ENCODE results near the gene ARID1B. TPM values are rescaled to one million over a fixed set of nuclear protein-coding genes. Genes with fewer than 3 reads are reported as not detected.
A peak's percentile ranks its signal among the peaks of the same experiment; 100 is the strongest.
"Not testable (repeated sequence)": the region's sequence is repeated elsewhere in the genome, so short reads cannot be mapped to it uniquely, and the experiment has no call there.

ARID1B gene
- total RNA-seq, 1 donor from 2014 or later, result 16.3 TPM

- DNase-seq (ENCODE audit: low read depth) (no peak), FAIRE-seq (no peak)
- no peak for TF ChIP-seq CTCF (IDR thresholded peaks at IDR 0.05; ENCODE audit: insufficient read depth, low read length, severe bottlenecking)
- no peaks in the 10 kb centered on the region for H3K36me3 ChIP-seq (ENCODE audit: control insufficient read depth, insufficient read depth, low read length)
- no peaks in the 10 kb centered on the region for H3K27me3 ChIP-seq (ENCODE audit: control insufficient read depth, insufficient read depth, low read length)
- no peak overlapping the region for H3K4me3 ChIP-seq (ENCODE audit: low read depth, low read length)
Measured at GRCh38 chr6:156982168-156982567, 205.0 kb downstream of the ARID1B start.

DNA sequence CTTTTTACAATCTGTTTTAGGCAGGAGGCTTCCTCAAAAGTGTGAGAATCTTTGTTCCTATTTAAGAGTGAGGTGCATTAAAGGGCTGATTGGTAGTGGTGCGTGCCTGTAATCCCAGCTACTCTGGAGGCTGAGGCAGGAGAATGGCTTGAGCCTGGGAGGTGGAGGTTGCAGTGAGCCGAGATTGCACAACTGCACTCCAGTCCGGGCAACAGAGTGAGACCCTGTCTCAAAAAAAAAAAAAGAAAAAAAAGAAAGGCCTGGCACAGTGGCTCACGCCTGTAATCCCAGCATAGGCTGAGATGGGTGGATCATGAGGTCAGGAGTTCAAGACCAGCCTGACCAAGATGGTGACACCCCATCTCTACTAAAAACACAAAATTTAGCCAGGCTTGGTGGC is 205.7 kb downstream of the ARID1B start:
- H3K4me3 ChIP-seq (ENCODE audit: low read depth, low read length); FAIRE-seq; H3K27me3 ChIP-seq (ENCODE audit: control insufficient read depth, insufficient read depth, low read length); H3K36me3 ChIP-seq (ENCODE audit: control insufficient read depth, insufficient read depth, low read length); DNase-seq (ENCODE audit: low read depth): not testable (repeated sequence)

DNA sequence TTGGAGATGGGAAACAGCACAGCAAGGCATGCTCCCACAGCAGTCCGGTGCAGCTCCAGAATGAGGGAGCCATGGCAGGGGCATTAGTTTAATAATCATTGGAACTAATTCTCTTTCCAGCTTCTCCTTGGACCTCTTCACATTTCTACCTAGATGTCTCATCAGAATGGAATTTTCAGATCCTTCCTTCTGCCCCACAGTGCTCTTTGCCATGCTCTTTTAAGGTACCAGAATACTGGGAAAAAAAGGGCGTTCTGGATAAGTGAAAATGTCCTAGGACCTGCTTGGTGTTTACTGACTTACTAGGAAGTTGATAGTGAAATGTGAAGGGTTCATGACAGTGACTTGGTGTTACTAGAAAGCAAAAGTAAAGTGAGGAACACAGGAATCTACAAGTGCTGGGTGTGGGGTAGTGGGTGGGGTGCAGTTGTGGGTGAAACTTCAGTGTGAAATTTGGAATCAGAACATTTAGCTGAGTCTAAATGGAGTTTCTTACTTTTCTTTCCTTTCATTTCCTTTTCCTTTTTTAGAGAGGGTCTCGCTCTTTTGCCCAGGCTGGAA is 207.1 kb downstream of the ARID1B start:
- DNase-seq (ENCODE audit: low read depth) (peak; percentile 27), FAIRE-seq (no peak)
- no peak for TF ChIP-seq CTCF (IDR thresholded peaks at IDR 0.05; ENCODE audit: insufficient read depth, low read length, severe bottlenecking)
- Histone ChIP-seq H3K36me3 (ENCODE audit: control insufficient read depth, insufficient read depth, low read length) (no peaks in the 10 kb centered on the region), H3K27me3 (ENCODE audit: control insufficient read depth, insufficient read depth, low read length) (no peaks in the 10 kb centered on the region), H3K4me3 (ENCODE audit: low read depth, low read length) (no peak overlapping the region)

- Histone ChIP-seq H3K36me3 (ENCODE audit: control insufficient read depth, insufficient read depth, low read length) (no peaks in the 10 kb centered on the region), H3K4me3 (ENCODE audit: low read depth, low read length) (no peak overlapping the region), H3K27me3 (ENCODE audit: control insufficient read depth, insufficient read depth, low read length) (no peaks in the 10 kb centered on the region)
- no peak for FAIRE-seq
- no peak for TF ChIP-seq CTCF (IDR thresholded peaks at IDR 0.05; ENCODE audit: insufficient read depth, low read length, severe bottlenecking)
- no peak for DNase-seq (ENCODE audit: low read depth)
Measured at GRCh38 chr6:156985309-156985708, 208.1 kb downstream of the ARID1B start.

GRCh38 chr6:156988276-156989158 is 211.3 kb downstream of the ARID1B start:
- no peaks in the 10 kb centered on the region for H3K36me3 ChIP-seq (ENCODE audit: control insufficient read depth, insufficient read depth, low read length)
- FAIRE-seq, result no peak
- no peak overlapping the region for H3K4me3 ChIP-seq (ENCODE audit: low read depth, low read length)
- no peak for TF ChIP-seq CTCF (IDR thresholded peaks at IDR 0.05; ENCODE audit: insufficient read depth, low read length, severe bottlenecking)
- peak; percentile 44 for DNase-seq (ENCODE audit: low read depth)
- no peaks in the 10 kb centered on the region for H3K27me3 ChIP-seq (ENCODE audit: control insufficient read depth, insufficient read depth, low read length)

- H3K4me3 ChIP-seq (ENCODE audit: low read depth, low read length), result no peak overlapping the region
- H3K36me3 ChIP-seq (ENCODE audit: control insufficient read depth, insufficient read depth, low read length), result no peaks in the 10 kb centered on the region
- DNase-seq (ENCODE audit: low read depth), result no peak
- no peak for FAIRE-seq
- no peak for TF ChIP-seq CTCF (IDR thresholded peaks at IDR 0.05; ENCODE audit: insufficient read depth, low read length, severe bottlenecking)
- no peaks in the 10 kb centered on the region for H3K27me3 ChIP-seq (ENCODE audit: control insufficient read depth, insufficient read depth, low read length)
Measured at GRCh38 chr6:156989159-156989806, 212.1 kb downstream of the ARID1B start.
